ENCODE data around the gene BCAN. TPM values are rescaled to one million over a fixed set of nuclear protein-coding genes. Genes with fewer than 3 reads are reported as not detected.

The BCAN gene
- total and polyA plus RNA-seq, 2 of the 8 experiments (the other 6 are each of a cell fraction or from before 2014, with no cell fraction given) = 4.5 to 24.0 TPM

GRCh38 chr1:156680056-156680455 is 38.1 kb downstream of the BCAN start (continued):
- TF ChIP-seq CHD7 (IDR thresholded peaks at IDR 0.05; ENCODE audit: insufficient replicate concordance, low read length) (no peak), RXRA (IDR thresholded peaks at IDR 0.05; ENCODE audit: insufficient read depth, low read depth, low read length) (no peak), FOSL1 (IDR thresholded peaks at IDR 0.05; ENCODE audit: insufficient read depth, low read depth, low read length) (no peak), KDM4A (IDR thresholded peaks at IDR 0.05; ENCODE audit: low read depth, low read length, severe bottlenecking) (no peak), SP1 (IDR thresholded peaks at IDR 0.05; ENCODE audit: low read depth, low read length) (no peak), POU5F1 (IDR thresholded peaks at IDR 0.05; ENCODE audit: low read depth, low read length) (no peak), SP4 (IDR thresholded peaks at IDR 0.05; ENCODE audit: low read length) (no peak), CREB1 (IDR thresholded peaks at IDR 0.05) (no peak), KDM5A (IDR thresholded peaks at IDR 0.05; ENCODE audit: low read length) (no peak), POLR2A (IDR thresholded peaks at IDR 0.05; ENCODE audit: control extremely low read depth in 1 of 2, low read depth in 2 of 2, low read length in 2 of 2) (no peak)

Measured in H1 (cell line).